SK-N-SH (cell line): ENCODE measurements around the gene TSG101. TPM values are rescaled to one million over a fixed set of nuclear protein-coding genes. Genes with fewer than 3 reads are reported as not detected.

Experiments used
- CTCF ChIA-PET: fragments of 300-600, 350-600 bp; formaldehyde crosslinking; extraction: SDS; loops from one replicate; lab custom pipeline; 2021; lab: Yijun Ruan, JAX
- POLR2A ChIA-PET: fragments of 350-600 bp; sonication (Branson Sonifier 250); formaldehyde crosslinking; extraction: SDS; loops from one replicate; lab custom pipeline; 2020; ENCODE audit warnings: antibody characterized with exemption, inconsistent platforms; lab: Yijun Ruan, JAX
- DNase-seq: peaks from one replicate; pipeline ENCODE4 v3.0.0; 2012
- H2AFZ ChIP-seq: fragments of 200-600 bp; sonication (generic); 2 replicates; pipeline ENCODE4 v1.8.1; 2016; ENCODE audit warnings: antibody characterized with exemption, mild to moderate bottlenecking, low read depth
- H3F3A ChIP-seq: fragments of 200-600 bp; sonication (generic); replicated peaks from 2 replicates; pipeline ENCODE3; 2016; ENCODE audit warnings: antibody characterized with exemption, mild to moderate bottlenecking; ENCODE audit not compliant: insufficient read depth
- H3K27ac ChIP-seq, 2 experiments: fragments of 200-500 bp in 1 of 2; fragments of 200-600 bp in 1 of 2; sonication (Bioruptor generic) in 1 of 2; sonication (generic), shearing (Covaris generic) in 1 of 2; 2 replicates each; pipeline versions ENCODE4 v1.5.1 to v1.6.1; 2014 to 2016; ENCODE audit warnings: low read depth in 2 of 2, inconsistent platforms in 1 of 2, low read length in 1 of 2, mild to moderate bottlenecking in 1 of 2, mixed read lengths in 1 of 2
- H3K27me3 ChIP-seq: fragments of 200-600 bp; sonication (generic), shearing (Covaris generic); 2 replicates; pipeline ENCODE4 v1.6.1; 2016; ENCODE audit warnings: mixed run types; ENCODE audit not compliant: insufficient read depth
- H3K36me3 ChIP-seq, 2 experiments: fragments of 200-500 bp in 1 of 2; fragments of 200-600 bp in 1 of 2; sonication (Bioruptor generic) in 1 of 2; sonication (generic) in 1 of 2; replicated peaks in 1 of 2; 2 replicates each; pipeline versions ENCODE3 to v1.5.1; 2014 to 2016; ENCODE audit warnings: low read length in 1 of 2, mild to moderate bottlenecking in 1 of 2; ENCODE audit not compliant: insufficient read depth in 2 of 2, control insufficient read depth in 1 of 2
- H3K4me1 ChIP-seq, 2 experiments: fragments of 200-500 bp in 1 of 2; fragments of 200-600 bp in 1 of 2; sonication (Bioruptor generic) in 1 of 2; sonication (generic), shearing (Covaris generic) in 1 of 2; 2 replicates each; pipeline versions ENCODE4 v1.5.1 to v1.6.1; 2014 to 2016; ENCODE audit warnings: low read depth in 1 of 2, low read length in 1 of 2, mixed run types in 1 of 2; ENCODE audit not compliant: insufficient read depth in 2 of 2, control insufficient read depth in 1 of 2
- H3K4me2 ChIP-seq: fragments of 200-600 bp; sonication (generic), shearing (Covaris generic); 2 replicates; pipeline ENCODE4 v1.6.1; 2017; ENCODE audit warnings: mixed run types
- H3K4me3 ChIP-seq, 2 experiments: fragments of 200-500 bp in 1 of 2; fragments of 200-600 bp in 1 of 2; sonication (Bioruptor generic) in 1 of 2; sonication (generic), shearing (Covaris generic) in 1 of 2; 2 replicates each; pipeline versions ENCODE4 v1.5.1 to v1.8.1; 2014 to 2016; ENCODE audit warnings: low read depth in 2 of 2, inconsistent platforms in 1 of 2, low read length in 1 of 2, mild to moderate bottlenecking in 1 of 2, mixed read lengths in 1 of 2, moderate library complexity in 1 of 2
- H3K79me2 ChIP-seq: fragments of 200-600 bp; sonication (generic); 2 replicates; pipeline ENCODE4 v1.8.1; 2017; ENCODE audit warnings: mild to moderate bottlenecking; ENCODE audit not compliant: insufficient read depth
- H3K9ac ChIP-seq: fragments of 200-600 bp; sonication (generic); 2 replicates; pipeline ENCODE4 v1.6.1; 2017; ENCODE audit warnings: mixed run types
- H3K9me2 ChIP-seq: fragments of 200-600 bp; sonication (generic); 2 replicates; pipeline ENCODE4 v1.6.1; 2017; ENCODE audit warnings: mixed run types
- H3K9me3 ChIP-seq: fragments of 200-600 bp; sonication (generic); 2 replicates; pipeline ENCODE4 v1.6.1; 2017; ENCODE audit warnings: mixed run types, mild to moderate bottlenecking, moderate library complexity
- H4K20me1 ChIP-seq: fragments of 200-600 bp; sonication (generic); 2 replicates; pipeline ENCODE4 v1.6.1; 2017; ENCODE audit warnings: mild to moderate bottlenecking, mixed run types; ENCODE audit not compliant: insufficient read depth
- CHD2 ChIP-seq: fragments of 150-350 bp; IDR thresholded peaks from 2 replicates; pipeline ENCODE4 v1.6.1; 2018; ENCODE audit warnings: low read length; ENCODE audit not compliant: partially characterized antibody
- ELF1 ChIP-seq: IDR thresholded peaks from 2 replicates; pipeline ENCODE4 v1.4.0; 2012
- EZH2phosphoT487 ChIP-seq: fragments of 200-600 bp; sonication (generic); IDR thresholded peaks from 2 replicates; pipeline ENCODE4 v1.6.1; 2017; ENCODE audit warnings: low read depth, mixed run types, mild to moderate bottlenecking, antibody characterized with exemption, moderate library complexity, borderline replicate concordance
- FOXM1 ChIP-seq: IDR thresholded peaks from 2 replicates; pipeline ENCODE4 v1.4.0; 2012; ENCODE audit warnings: low read depth, mild to moderate bottlenecking
- GABPA ChIP-seq: IDR thresholded peaks from 2 replicates; pipeline ENCODE4 v1.4.0; 2012; ENCODE audit warnings: low read depth, mild to moderate bottlenecking
- GATA2 ChIP-seq: sonication (generic); formaldehyde crosslinking; IDR thresholded peaks from 2 replicates; pipeline ENCODE4 v1.5.0; 2020; ENCODE audit warnings: mild to moderate bottlenecking, missing genetic modification reagents
- MEF2A ChIP-seq: IDR thresholded peaks from 2 replicates; pipeline ENCODE4 v1.4.0; 2012; ENCODE audit warnings: low read depth, borderline replicate concordance
- MXI1 ChIP-seq: IDR thresholded peaks from 2 replicates; pipeline ENCODE4 v1.6.1; 2012; ENCODE audit warnings: mild to moderate bottlenecking, low read depth, low read length, improper control_type of control experiment
- NFIC ChIP-seq: IDR thresholded peaks from 2 replicates; pipeline ENCODE4 v1.4.0; 2012; ENCODE audit warnings: borderline replicate concordance
- RFX5 ChIP-seq: IDR thresholded peaks from 2 replicates; pipeline ENCODE4 v1.6.1; 2012; ENCODE audit warnings: mild to moderate bottlenecking, improper control_type of control experiment, low read length
- RXRA ChIP-seq: IDR thresholded peaks from 2 replicates; pipeline ENCODE4 v1.4.0; 2012; ENCODE audit warnings: low read depth, mild to moderate bottlenecking, borderline replicate concordance
- SIN3A ChIP-seq: IDR thresholded peaks from 2 replicates; pipeline ENCODE4 v1.6.1; 2012; ENCODE audit warnings: low read depth, mild to moderate bottlenecking, low read length, moderate library complexity, borderline replicate concordance
- SMC3 ChIP-seq: IDR thresholded peaks from 2 replicates; pipeline ENCODE4 v1.6.1; 2012; ENCODE audit warnings: low read depth, low read length, improper control_type of control experiment
- TAF1 ChIP-seq: IDR thresholded peaks from 2 replicates; pipeline ENCODE4 v1.6.1; 2012; ENCODE audit warnings: low read depth, mild to moderate bottlenecking, low read length, moderate library complexity, borderline replicate concordance
- TCF12 ChIP-seq: IDR thresholded peaks from 2 replicates; pipeline ENCODE4 v1.4.0; 2012
- WGBS: methylation state at CpG from one replicate; pipeline ENCODE4 v1.1.6; 2017; ENCODE audit warnings: low lambda C conversion rate; 5-methylcytosine and 5-hydroxymethylcytosine counted together
- polyA plus RNA-seq, 3 experiments: library from polyadenylated mRNA; depleted of rRNA; stranded (reverse); fragments of >200 nt; gene quantifications; 2 replicates each; pipeline ENCODE4 v1.2.3, GENCODE V29; 2012
- TF ChIP-seq, protein P1 (sequence below): fragments of 150-350 bp; IDR thresholded peaks from 2 replicates; pipeline ENCODE4 v1.6.1; 2017; ENCODE audit warnings: antibody characterized with exemption, low read length, low read depth, borderline replicate concordance
- TF ChIP-seq, protein P2 (sequence below): IDR thresholded peaks from 2 replicates; pipeline ENCODE4 v1.4.0; 2012; ENCODE audit warnings: low read depth, borderline replicate concordance
- TF ChIP-seq, protein P3 (sequence below): IDR thresholded peaks from 2 replicates; pipeline ENCODE4 v1.4.0; 2012; ENCODE audit warnings: low read depth, borderline replicate concordance
- TF ChIP-seq, protein P4 (sequence below): fragments of 200-600 bp; sonication (generic); IDR thresholded peaks from 2 replicates; pipeline ENCODE4 v1.6.1; 2017; ENCODE audit warnings: antibody characterized with exemption, mild to moderate bottlenecking, moderate library complexity

TSG101 gene
- polyA plus RNA-seq, 1 of the 3 experiments (the other 2 are of a cell fraction): 164 TPM

DNA sequence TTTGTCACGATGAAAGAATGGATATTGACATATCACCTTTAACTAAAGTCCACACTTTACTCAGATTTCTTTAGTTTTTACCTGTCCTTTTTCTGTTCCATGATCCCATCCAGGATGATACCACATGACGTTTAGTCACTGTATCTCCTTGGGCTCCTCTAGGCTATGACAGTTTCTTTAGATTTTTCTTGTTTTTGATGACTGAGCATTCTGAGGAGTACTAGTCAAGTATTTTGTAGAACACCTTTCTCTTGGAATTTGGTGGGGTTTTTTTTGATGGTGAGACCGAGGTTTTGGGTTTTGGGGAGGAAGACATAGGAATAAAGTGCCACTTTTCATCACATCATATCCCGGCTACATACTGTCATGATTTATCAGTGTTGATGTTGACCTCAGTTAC, 67.1 kb downstream of the TSG101 start:
- Histone ChIP-seq H3K79me2 (no peaks in the 10 kb centered on the region), H4K20me1 (no peaks in the 10 kb centered on the region), H3K9me3 (no peaks in the 10 kb centered on the region), H3K4me2 (no peak overlapping the region), H3K9me2 (no peaks in the 10 kb centered on the region), H3K9ac (no peak overlapping the region), H3F3A (no peaks in the 10 kb centered on the region), H3K4me1 (no peaks in the 10 kb centered on the region; a peak in 1 of 4 replicates), H3K4me3 (no peak overlapping the region), H2AFZ (no peak overlapping the region), H3K27ac (no peak overlapping the region), H3K27me3 (no peaks in the 10 kb centered on the region), H3K36me3 (no peaks in the 10 kb centered on the region)
- DNase-seq: no peak
- ChIA-PET CTCF (no interaction called here), POLR2A (no interaction called here)
- WGBS: 75% methylated on average over 4 of the region's 4 CpGs
- TF ChIP-seq GABPA (no peak), NFIC (no peak), MEF2A (no peak), RXRA (no peak), TAF1 (no peak), SMC3 (no peak), GATA2 (no peak), SIN3A (no peak), TCF12 (no peak), EZH2phosphoT487 (no peak), ELF1 (no peak), CHD2 (no peak), MXI1 (no peak), FOXM1 (no peak), RFX5 (no peak)
- TF ChIP-seq, protein P1, sequence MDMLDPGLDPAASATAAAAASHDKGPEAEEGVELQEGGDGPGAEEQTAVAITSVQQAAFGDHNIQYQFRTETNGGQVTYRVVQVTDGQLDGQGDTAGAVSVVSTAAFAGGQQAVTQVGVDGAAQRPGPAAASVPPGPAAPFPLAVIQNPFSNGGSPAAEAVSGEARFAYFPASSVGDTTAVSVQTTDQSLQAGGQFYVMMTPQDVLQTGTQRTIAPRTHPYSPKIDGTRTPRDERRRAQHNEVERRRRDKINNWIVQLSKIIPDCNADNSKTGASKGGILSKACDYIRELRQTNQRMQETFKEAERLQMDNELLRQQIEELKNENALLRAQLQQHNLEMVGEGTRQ: no peak
- TF ChIP-seq, protein P2, sequence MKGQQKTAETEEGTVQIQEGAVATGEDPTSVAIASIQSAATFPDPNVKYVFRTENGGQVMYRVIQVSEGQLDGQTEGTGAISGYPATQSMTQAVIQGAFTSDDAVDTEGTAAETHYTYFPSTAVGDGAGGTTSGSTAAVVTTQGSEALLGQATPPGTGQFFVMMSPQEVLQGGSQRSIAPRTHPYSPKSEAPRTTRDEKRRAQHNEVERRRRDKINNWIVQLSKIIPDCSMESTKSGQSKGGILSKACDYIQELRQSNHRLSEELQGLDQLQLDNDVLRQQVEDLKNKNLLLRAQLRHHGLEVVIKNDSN: no peak
- TF ChIP-seq, protein P3, sequence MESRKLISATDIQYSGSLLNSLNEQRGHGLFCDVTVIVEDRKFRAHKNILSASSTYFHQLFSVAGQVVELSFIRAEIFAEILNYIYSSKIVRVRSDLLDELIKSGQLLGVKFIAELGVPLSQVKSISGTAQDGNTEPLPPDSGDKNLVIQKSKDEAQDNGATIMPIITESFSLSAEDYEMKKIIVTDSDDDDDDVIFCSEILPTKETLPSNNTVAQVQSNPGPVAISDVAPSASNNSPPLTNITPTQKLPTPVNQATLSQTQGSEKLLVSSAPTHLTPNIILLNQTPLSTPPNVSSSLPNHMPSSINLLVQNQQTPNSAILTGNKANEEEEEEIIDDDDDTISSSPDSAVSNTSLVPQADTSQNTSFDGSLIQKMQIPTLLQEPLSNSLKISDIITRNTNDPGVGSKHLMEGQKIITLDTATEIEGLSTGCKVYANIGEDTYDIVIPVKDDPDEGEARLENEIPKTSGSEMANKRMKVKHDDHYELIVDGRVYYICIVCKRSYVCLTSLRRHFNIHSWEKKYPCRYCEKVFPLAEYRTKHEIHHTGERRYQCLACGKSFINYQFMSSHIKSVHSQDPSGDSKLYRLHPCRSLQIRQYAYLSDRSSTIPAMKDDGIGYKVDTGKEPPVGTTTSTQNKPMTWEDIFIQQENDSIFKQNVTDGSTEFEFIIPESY: no peak
- TF ChIP-seq, protein P4, sequence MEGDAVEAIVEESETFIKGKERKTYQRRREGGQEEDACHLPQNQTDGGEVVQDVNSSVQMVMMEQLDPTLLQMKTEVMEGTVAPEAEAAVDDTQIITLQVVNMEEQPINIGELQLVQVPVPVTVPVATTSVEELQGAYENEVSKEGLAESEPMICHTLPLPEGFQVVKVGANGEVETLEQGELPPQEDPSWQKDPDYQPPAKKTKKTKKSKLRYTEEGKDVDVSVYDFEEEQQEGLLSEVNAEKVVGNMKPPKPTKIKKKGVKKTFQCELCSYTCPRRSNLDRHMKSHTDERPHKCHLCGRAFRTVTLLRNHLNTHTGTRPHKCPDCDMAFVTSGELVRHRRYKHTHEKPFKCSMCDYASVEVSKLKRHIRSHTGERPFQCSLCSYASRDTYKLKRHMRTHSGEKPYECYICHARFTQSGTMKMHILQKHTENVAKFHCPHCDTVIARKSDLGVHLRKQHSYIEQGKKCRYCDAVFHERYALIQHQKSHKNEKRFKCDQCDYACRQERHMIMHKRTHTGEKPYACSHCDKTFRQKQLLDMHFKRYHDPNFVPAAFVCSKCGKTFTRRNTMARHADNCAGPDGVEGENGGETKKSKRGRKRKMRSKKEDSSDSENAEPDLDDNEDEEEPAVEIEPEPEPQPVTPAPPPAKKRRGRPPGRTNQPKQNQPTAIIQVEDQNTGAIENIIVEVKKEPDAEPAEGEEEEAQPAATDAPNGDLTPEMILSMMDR: no peak
